Neuronal stem cell (in vitro differentiated cells): Measurements from ENCODE around the gene PLEKHO1.

Source experiments
- DNase-seq: peaks from one replicate; pipeline ENCODE4 v3.0.0-alpha.2; 2013; ENCODE audit warnings: low spot score
- H2AFZ ChIP-seq: one replicate; pipeline ENCODE4 v1.6.1; 2013; ENCODE audit warnings: mild to moderate bottlenecking, low read length, inconsistent platforms
- H2AK5ac ChIP-seq: 2 replicates; pipeline ENCODE4 v1.6.1; 2013; ENCODE audit warnings: low read depth, mild to moderate bottlenecking, inconsistent platforms, low read length, moderate library complexity, mixed read lengths
- H2BK120ac ChIP-seq: 2 replicates; pipeline ENCODE4 v1.6.1; 2013; ENCODE audit warnings: low read depth, mild to moderate bottlenecking, inconsistent platforms, low read length, moderate library complexity, mixed read lengths
- H2BK12ac ChIP-seq: one replicate; pipeline ENCODE4 v1.6.1; 2013; ENCODE audit warnings: low read length, inconsistent platforms
- H2BK15ac ChIP-seq: 2 replicates; pipeline ENCODE4 v1.6.1; 2013; ENCODE audit warnings: mild to moderate bottlenecking, low read length, inconsistent platforms, mixed read lengths
- H2BK5ac ChIP-seq: one replicate; pipeline ENCODE4 v1.6.1; 2013; ENCODE audit warnings: inconsistent platforms, mild to moderate bottlenecking, low read length, moderate library complexity
- H3K14ac ChIP-seq: one replicate; pipeline ENCODE4 v1.6.1; 2013; ENCODE audit warnings: low read length, inconsistent platforms
- H3K18ac ChIP-seq: 2 replicates; pipeline ENCODE4 v1.6.1; 2013; ENCODE audit warnings: low read length, inconsistent platforms
- H3K23ac ChIP-seq: 2 replicates; pipeline ENCODE4 v1.6.1; 2013; ENCODE audit warnings: low read depth, mild to moderate bottlenecking, mixed read lengths, low read length, inconsistent platforms; ENCODE audit not compliant: poor library complexity
- H3K27ac ChIP-seq: replicated peaks from 3 replicates; pipeline ENCODE4 v1.5.1; 2013; ENCODE audit warnings: low read length, inconsistent platforms
- H3K27me3 ChIP-seq, 3 experiments: 2 replicates each; pipeline ENCODE4 v1.6.1; 2013; ENCODE audit warnings: low read length in 3 of 3, mild to moderate bottlenecking in 2 of 3, inconsistent platforms in 1 of 3, low read depth in 1 of 3, mixed read lengths in 1 of 3, moderate library complexity in 1 of 3; ENCODE audit not compliant: control insufficient read depth in 3 of 3, insufficient read depth in 3 of 3
- H3K36me3 ChIP-seq, 2 donors: replicated peaks in 1 of 2; 2 replicates each; pipeline ENCODE4 v1.6.1; 2013; ENCODE audit warnings: low read length in 2 of 2; ENCODE audit not compliant: control insufficient read depth in 2 of 2, insufficient read depth in 2 of 2
- H3K4ac ChIP-seq: 2 replicates; pipeline ENCODE4 v1.6.1; 2013; ENCODE audit warnings: inconsistent platforms, mild to moderate bottlenecking, low read length, moderate library complexity
- H3K4me1 ChIP-seq, 2 donors: 1 replicate in 1 of 2; 2 replicates in 1 of 2; pipeline ENCODE4 v1.6.1; 2013; ENCODE audit warnings: low read length in 2 of 2, low read depth in 1 of 2; ENCODE audit not compliant: control insufficient read depth in 2 of 2, insufficient read depth in 1 of 2
- H3K4me2 ChIP-seq: one replicate; pipeline ENCODE4 v1.6.1; 2013; ENCODE audit warnings: mild to moderate bottlenecking, low read length, inconsistent platforms; ENCODE audit not compliant: insufficient read depth, poor library complexity, severe bottlenecking
- H3K4me3 ChIP-seq, 2 donors: 2 replicates each; pipeline ENCODE4 v1.5.1; 2013; ENCODE audit warnings: low read length in 2 of 2, mild to moderate bottlenecking in 2 of 2, inconsistent platforms in 1 of 2, moderate library complexity in 1 of 2
- H3K79me1 ChIP-seq: one replicate; pipeline ENCODE4 v1.6.1; 2013; ENCODE audit warnings: low read depth, mild to moderate bottlenecking, inconsistent platforms, low read length, moderate library complexity
- H3K9ac ChIP-seq: one replicate; pipeline ENCODE4 v1.6.1; 2013; ENCODE audit warnings: mild to moderate bottlenecking, low read depth, low read length, inconsistent platforms; ENCODE audit not compliant: poor library complexity
- H3K9me3 ChIP-seq, 2 donors: replicated peaks in 1 of 2; 2 replicates each; pipeline versions ENCODE3 to v1.6.1; 2013; ENCODE audit warnings: low read length in 2 of 2, mild to moderate bottlenecking in 2 of 2, inconsistent platforms in 1 of 2, low read depth in 1 of 2, mixed read lengths in 1 of 2, moderate library complexity in 1 of 2; ENCODE audit not compliant: control insufficient read depth in 2 of 2, insufficient read depth in 1 of 2
- H4K8ac ChIP-seq: one replicate; pipeline ENCODE4 v1.6.1; 2013; ENCODE audit warnings: low read depth, mild to moderate bottlenecking, inconsistent platforms, low read length, moderate library complexity
- H4K91ac ChIP-seq: one replicate; pipeline ENCODE4 v1.6.1; 2013; ENCODE audit warnings: low read length, low read depth, mild to moderate bottlenecking, inconsistent platforms; ENCODE audit not compliant: poor library complexity
- WGBS, 2 donors: extraction: QIAGEN DNeasy Blood & Tissue Kit; methylation state at CpG; one replicate each; pipeline ENCODE4 v1.1.7; 2013; ENCODE audit warnings: missing lambda C conversion rate in 2 of 2, mixed read lengths in 1 of 2; ENCODE audit not compliant: insufficient read length in 2 of 2, insufficient replicate concordance in 1 of 2; ENCODE audit errors: extremely low coverage in 2 of 2; 5-methylcytosine and 5-hydroxymethylcytosine counted together

Gene PLEKHO1

DNA sequence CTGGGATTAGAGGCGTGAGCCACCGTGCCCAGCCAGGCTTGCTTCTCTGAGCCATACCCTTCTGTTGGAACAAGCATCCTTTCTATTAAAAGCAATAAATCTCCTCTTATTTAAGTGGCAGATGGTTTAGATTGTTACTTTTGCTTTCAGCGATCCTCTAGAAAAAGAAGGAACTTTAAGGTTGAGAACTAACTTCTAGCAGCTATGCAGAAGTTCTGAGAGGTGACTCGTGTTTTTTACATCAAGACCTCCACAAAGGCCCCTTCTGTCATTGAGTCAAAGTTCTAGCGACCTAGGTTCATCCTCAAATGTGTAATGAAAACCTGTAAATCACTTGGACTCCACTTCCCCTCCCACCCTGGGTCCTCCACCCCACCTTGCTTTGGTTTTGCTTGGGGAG lies 30.8 kb downstream of the PLEKHO1 start:
- no CpG with 5 or more reads among the region's 5 CpGs for WGBS, 2 donors
- Histone ChIP-seq H2AFZ (no peak overlapping the region), H3K79me1 (no peaks in the 10 kb centered on the region), H2BK12ac (no peak overlapping the region), H2BK15ac (no peak overlapping the region), H3K18ac (no peak overlapping the region), H3K4me2 (no peak overlapping the region), H2BK120ac (no peak overlapping the region), H3K36me3 (no peaks in the 10 kb centered on the region), H3K27me3 (no peaks in the 10 kb centered on the region), H3K4me1 (peaks cover 0 to 4% of the 10 kb centered on the region in 2 donors), H3K27ac (no peak overlapping the region), H3K9me3 (peaks cover 0 to 3% of the 10 kb centered on the region in 2 donors), H4K91ac (no peak overlapping the region), H3K14ac (no peak overlapping the region), H3K23ac (no peak overlapping the region), H3K4me3 (no peak overlapping the region), H2AK5ac (no peak overlapping the region), H4K8ac (no peak overlapping the region), H3K4ac (no peak overlapping the region), H3K9ac (no peak overlapping the region), H2BK5ac (no peak overlapping the region)
- no peak for DNase-seq

DNA sequence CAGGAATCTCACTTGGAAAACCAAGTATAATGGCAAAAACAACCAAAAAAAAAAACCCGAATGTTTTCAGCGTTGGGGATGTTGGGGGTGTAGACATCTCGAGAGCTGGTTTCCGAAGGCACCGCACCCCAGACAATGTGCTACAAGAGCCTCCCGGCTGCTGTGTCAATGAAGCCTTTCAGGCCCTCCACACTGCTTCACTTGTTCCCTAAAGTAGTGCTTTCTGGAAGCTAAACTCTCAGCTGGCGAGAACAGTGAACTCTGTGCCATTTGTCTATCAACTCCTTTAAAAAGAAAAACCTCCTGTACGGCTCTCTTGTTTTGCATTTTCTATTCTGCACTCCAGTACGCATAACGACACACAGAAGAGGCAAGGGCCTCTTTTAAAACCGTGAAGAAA lies 32.5 kb downstream of the PLEKHO1 start:
- Histone ChIP-seq H4K8ac (no peak overlapping the region), H3K4me1 (peaks cover 0 to 4% of the 10 kb centered on the region in 2 donors), H2AK5ac (no peak overlapping the region), H3K4ac (no peak overlapping the region), H2BK12ac (no peak overlapping the region), H2AFZ (peak overlapping the region; percentile 44), H2BK5ac (no peak overlapping the region), H3K23ac (no peak overlapping the region), H3K79me1 (no peaks in the 10 kb centered on the region), H2BK15ac (no peak overlapping the region), H4K91ac (no peak overlapping the region), H3K36me3 (no peaks in the 10 kb centered on the region), H3K4me3 (no peak overlapping the region), H3K27ac (no peak overlapping the region), H3K27me3 (no peaks in the 10 kb centered on the region), H3K9me3 (peaks cover 0 to 3% of the 10 kb centered on the region in 2 donors), H3K9ac (no peak overlapping the region), H3K4me2 (no peak overlapping the region), H3K14ac (no peak overlapping the region), H3K18ac (no peak overlapping the region), H2BK120ac (no peak overlapping the region)
- no peak for DNase-seq
- no CpG with 5 or more reads among the region's 11 CpGs for WGBS, 2 donors

DNA sequence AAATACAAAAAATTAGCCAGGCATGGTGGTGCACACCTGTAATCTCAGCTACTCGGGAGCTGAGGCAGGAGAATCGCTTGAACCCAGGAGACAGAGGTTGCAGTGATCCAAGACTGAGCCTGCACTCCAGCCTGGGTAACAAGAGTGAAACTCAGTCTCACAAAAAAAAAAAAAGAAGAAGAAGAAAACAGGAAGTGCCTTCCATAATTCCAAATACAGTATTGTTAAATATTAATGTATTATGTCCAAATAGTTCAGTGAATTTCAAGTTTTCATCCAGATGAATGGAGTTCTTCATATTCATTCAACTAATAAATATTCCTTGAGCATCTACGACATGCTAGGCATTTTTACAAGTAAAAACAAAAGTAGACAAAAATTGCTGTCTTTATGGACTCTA lies 33.3 kb downstream of the PLEKHO1 start:
- H3K4me3 ChIP-seq: no peak overlapping the region
- H2AFZ ChIP-seq: no peak overlapping the region
- no peaks in the 10 kb centered on the region for H3K36me3 ChIP-seq
- H4K91ac ChIP-seq: no peak overlapping the region
- H3K79me1 ChIP-seq: no peaks in the 10 kb centered on the region
- no peaks in the 10 kb centered on the region for H3K27me3 ChIP-seq
- H2BK5ac ChIP-seq: no peak overlapping the region
- H3K18ac ChIP-seq: no peak overlapping the region
- no peak overlapping the region for H3K14ac ChIP-seq
- no peak for DNase-seq
- no CpG with 5 or more reads among the region's 3 CpGs for WGBS, 2 donors
- no peak overlapping the region for H2BK120ac ChIP-seq
- peaks cover 0 to 3% of the 10 kb centered on the region in 2 donors for H3K9me3 ChIP-seq
- no peak overlapping the region for H3K27ac ChIP-seq
- no peak overlapping the region for H2BK15ac ChIP-seq
- H3K4ac ChIP-seq: no peak overlapping the region
- H3K4me1 ChIP-seq: peaks cover 0 to 4% of the 10 kb centered on the region in 2 donors
- no peak overlapping the region for H4K8ac ChIP-seq
- no peak overlapping the region for H3K23ac ChIP-seq
- H3K4me2 ChIP-seq: no peak overlapping the region
- no peak overlapping the region for H2AK5ac ChIP-seq
- no peak overlapping the region for H2BK12ac ChIP-seq
- H3K9ac ChIP-seq: no peak overlapping the region

DNA sequence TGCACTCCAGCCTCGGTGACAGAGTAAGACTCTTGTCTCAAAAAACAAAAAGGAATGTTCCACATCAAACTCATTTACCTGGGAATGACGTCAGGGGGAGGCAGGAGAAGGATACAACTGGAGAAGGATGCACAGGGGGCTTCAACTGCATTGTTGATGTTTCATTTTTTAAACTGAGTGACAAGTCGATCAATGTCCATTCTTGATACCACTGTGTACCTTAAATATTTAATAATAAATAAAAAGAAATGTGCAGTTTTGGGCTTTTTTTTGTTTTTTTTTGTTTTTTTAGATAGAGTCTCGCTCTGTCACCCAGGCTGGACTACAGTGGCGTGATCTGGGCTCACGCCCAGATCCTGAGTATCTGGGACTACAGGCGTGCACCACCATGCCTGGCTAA lies 35.8 kb downstream of the PLEKHO1 start:
- no peak overlapping the region for H3K4ac ChIP-seq
- no peak overlapping the region for H2BK12ac ChIP-seq
- no CpG with 5 or more reads among the region's 7 CpGs for WGBS, 2 donors

More for the DNA sequence above, 35.8 kb downstream of the PLEKHO1 start:
- H2BK120ac ChIP-seq: no peak overlapping the region
- peaks cover 0 to 4% of the 10 kb centered on the region in 2 donors for H3K4me1 ChIP-seq
- H2AK5ac ChIP-seq: no peak overlapping the region
- H2BK15ac ChIP-seq: no peak overlapping the region
- no peak for DNase-seq
- H3K14ac ChIP-seq: no peak overlapping the region
- H3K18ac ChIP-seq: no peak overlapping the region
- H3K27me3 ChIP-seq: no peaks in the 10 kb centered on the region
- H3K36me3 ChIP-seq: no peaks in the 10 kb centered on the region
- H3K79me1 ChIP-seq: no peaks in the 10 kb centered on the region
- H2BK5ac ChIP-seq: no peak overlapping the region
- H3K27ac ChIP-seq: no peak overlapping the region
- peaks cover 0 to 3% of the 10 kb centered on the region in 2 donors for H3K9me3 ChIP-seq
- no peak overlapping the region for H4K8ac ChIP-seq
- no peak overlapping the region for H2AFZ ChIP-seq
- H3K9ac ChIP-seq: no peak overlapping the region
- H3K23ac ChIP-seq: no peak overlapping the region
- no peak overlapping the region for H4K91ac ChIP-seq
- no peak overlapping the region for H3K4me3 ChIP-seq
- peak overlapping the region; percentile 2 for H3K4me2 ChIP-seq
